ENCODE results near the gene CD8A. TPM values are rescaled to one million over a fixed set of nuclear protein-coding genes. Genes with fewer than 3 reads are reported as not detected.

Gene CD8A
- polyA plus RNA-seq, 1 of the 3 experiments (the other 2 are of a cell fraction), result 0.05 TPM

- no peak for TF ChIP-seq JUND (IDR thresholded peaks at IDR 0.05)
- TF ChIP-seq TEAD4 (IDR thresholded peaks at IDR 0.05; ENCODE audit: borderline replicate concordance, insufficient read depth), result no peak
- no peak for TF ChIP-seq FOSL2 (IDR thresholded peaks at IDR 0.05; ENCODE audit: borderline replicate concordance, low read depth)
- no peak for TF ChIP-seq SIN3A (IDR thresholded peaks at IDR 0.05; ENCODE audit: borderline replicate concordance, low read depth, low read length)
Observed at GRCh38 chr2:86825693-86826381, 35.1 kb upstream of the CD8A start (continued).

DNA sequence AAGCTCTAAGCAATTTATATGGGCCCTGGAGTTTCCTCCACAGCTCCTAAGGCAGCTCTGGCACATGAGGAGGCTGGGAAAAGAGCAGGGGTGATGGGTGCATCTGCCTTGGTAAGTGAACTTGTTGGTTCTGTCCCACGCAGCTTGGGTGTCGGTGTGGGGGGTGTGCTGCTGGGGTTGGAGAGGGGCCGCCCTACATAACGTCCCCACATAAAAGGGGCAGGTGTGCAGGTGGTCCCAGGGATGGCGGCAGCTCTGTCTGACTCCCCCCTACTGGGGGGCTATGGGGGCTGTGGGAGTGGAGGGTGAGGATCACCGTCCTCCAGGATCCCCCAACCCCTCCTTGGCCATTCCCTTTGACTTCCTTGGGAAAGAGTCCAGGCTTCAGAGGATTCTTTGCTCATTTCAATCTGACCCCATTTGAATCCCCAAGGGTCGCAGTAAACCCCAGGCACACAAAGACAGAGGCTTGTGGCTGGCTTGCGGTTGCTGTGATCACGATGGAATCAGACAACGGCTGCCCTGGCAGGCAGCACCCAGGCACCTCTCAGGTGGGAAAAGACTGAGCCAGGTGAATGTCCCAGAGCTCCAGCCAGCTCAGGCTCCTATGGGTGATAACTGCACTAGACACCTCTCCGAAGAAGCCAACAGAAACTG is 34.5 kb upstream of the CD8A start:
- no peak overlapping the region for H3K4me3 ChIP-seq (ENCODE audit: low read depth in 2 of 2, low read length in 1 of 2)
- no peaks in the 10 kb centered on the region for H4K20me1 ChIP-seq (ENCODE audit: insufficient read depth)
- peaks cover 20% of the 10 kb centered on the region; the same call in 1 of the 2 replicates for H3K27me3 ChIP-seq (ENCODE audit: insufficient read depth)
- no peaks in the 10 kb centered on the region for H3K9me2 ChIP-seq
- H3K9me3 ChIP-seq, result no peaks in the 10 kb centered on the region
- H3K9ac ChIP-seq, result no peak overlapping the region
- ChIA-PET CTCF (interaction anchor here (1.0 kb wide), 1 partner anchor 16 kb away, joined by 4 read pairs; no protein-coding TSS in a partner anchor), POLR2A (no interaction called here)
- no peak overlapping the region for H3K27ac ChIP-seq (ENCODE audit: low read depth in 2 of 2, low read length in 1 of 2)
- H3K4me1 ChIP-seq (ENCODE audit: control insufficient read depth in 1 of 2, insufficient read depth in 2 of 2, low read depth in 1 of 2, low read length in 1 of 2), result no peaks in the 10 kb centered on the region
- no peak overlapping the region for H3K4me2 ChIP-seq
- no peak for DNase-seq
- no peaks in the 10 kb centered on the region for H3F3A ChIP-seq (replicated peaks; ENCODE audit: insufficient read depth)
- H2AFZ ChIP-seq (ENCODE audit: low read depth), result no peak overlapping the region
- H3K36me3 ChIP-seq (replicated peaks in 1 of 2; ENCODE audit: control insufficient read depth in 1 of 2, insufficient read depth in 2 of 2, low read length in 1 of 2), result no peaks in the 10 kb centered on the region
- no peaks in the 10 kb centered on the region for H3K79me2 ChIP-seq (ENCODE audit: insufficient read depth)
- TF ChIP-seq CHD2 (IDR thresholded peaks at IDR 0.05; ENCODE audit: low read length, partially characterized antibody) (no peak), ELF1 (IDR thresholded peaks at IDR 0.05) (no peak), REST (IDR thresholded peaks at IDR 0.05; ENCODE audit: low read depth, low read length) (no peak), TEAD4 (IDR thresholded peaks at IDR 0.05; ENCODE audit: borderline replicate concordance, insufficient read depth) (no peak), GATA2 (CRISPR knock-in tag; IDR thresholded peaks at IDR 0.05) (no peak), MEF2A (IDR thresholded peaks at IDR 0.05; ENCODE audit: borderline replicate concordance, low read depth) (no peak), SMC3 (IDR thresholded peaks at IDR 0.05; ENCODE audit: low read depth, low read length) (no peak), EP300 (IDR thresholded peaks at IDR 0.05; ENCODE audit: borderline replicate concordance in 1 of 2, low read depth in 1 of 2, low read length in 1 of 2) (no peak), RAD21 (IDR thresholded peaks at IDR 0.05; ENCODE audit: low read length) (no peak), FOXJ3 (CRISPR knock-in tag; IDR thresholded peaks at IDR 0.05) (no peak), TAF1 (IDR thresholded peaks at IDR 0.05; ENCODE audit: borderline replicate concordance, low read depth, low read length) (no peak), NFIC (IDR thresholded peaks at IDR 0.05; ENCODE audit: borderline replicate concordance) (no peak), POLR2AphosphoS5 (IDR thresholded peaks at IDR 0.05; ENCODE audit: low read depth, low read length) (no peak)
- TF ChIP-seq, protein P1, sequence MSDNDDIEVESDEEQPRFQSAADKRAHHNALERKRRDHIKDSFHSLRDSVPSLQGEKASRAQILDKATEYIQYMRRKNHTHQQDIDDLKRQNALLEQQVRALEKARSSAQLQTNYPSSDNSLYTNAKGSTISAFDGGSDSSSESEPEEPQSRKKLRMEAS (IDR thresholded peaks at IDR 0.05; ENCODE audit: low read depth), result no peak
- 63% methylated on average over 8 of the region's 11 CpGs for WGBS (ENCODE audit: low lambda C conversion rate)
